Prostate gland (tissue), 2 donors: Measurements from ENCODE around the gene SRMS. TPM values are rescaled to one million over a fixed set of nuclear protein-coding genes. Genes with fewer than 3 reads are reported as not detected.

Experiments used
- DNase-seq: peaks from one replicate; pipeline ENCODE4 v3.0.0-alpha.2; 2019; ENCODE audit warnings: low spot score
- H3K27ac ChIP-seq, 2 donors: fragments of 200-600 bp; sonication (generic); 2 replicates each; pipeline ENCODE4 v1.5.1; 2017 to 2019
- H3K27me3 ChIP-seq: fragments of 200-600 bp; sonication (generic); replicated peaks from 2 replicates; pipeline ENCODE4 v1.5.1; 2019; ENCODE audit not compliant: insufficient read depth
- H3K36me3 ChIP-seq, 2 donors: fragments of 200-600 bp; sonication (generic); 1 replicate in 1 of 2; 2 replicates in 1 of 2; pipeline versions ENCODE4 v1.5.1 to v1.8.1; 2017 to 2019
- H3K4me1 ChIP-seq: fragments of 200-600 bp; sonication (generic); replicated peaks from 2 replicates; pipeline ENCODE4 v1.5.1; 2019
- H3K4me3 ChIP-seq, 2 donors: fragments of 200-600 bp; sonication (generic); 2 replicates each; pipeline ENCODE4 v1.5.1; 2017 to 2019
- H3K9me3 ChIP-seq: fragments of 200-600 bp; sonication (generic); 2 replicates; pipeline ENCODE4 v1.5.1; 2017
- CTCF ChIP-seq, 4 experiments: fragments of 200-600 bp in 2 of 4; fragments of 450-650 bp in 2 of 4; sonication (generic) in 2 of 4; IDR thresholded peaks; 1 replicate in 3 of 4; 2 replicates in 1 of 4; pipeline ENCODE4 v1.5.1; 2016 to 2019; ENCODE audit warnings: antibody characterized with exemption in 4 of 4, mild to moderate bottlenecking in 2 of 4, moderate library complexity in 2 of 4
- POLR2A ChIP-seq: fragments of 450-650 bp; IDR thresholded peaks from one replicate; pipeline ENCODE4 v1.6.1; 2016; ENCODE audit warnings: antibody characterized with exemption, mild to moderate bottlenecking
- POLR2AphosphoS5 ChIP-seq: sonication (generic); formaldehyde crosslinking; IDR thresholded peaks from one replicate; pipeline ENCODE4 v1.6.1; 2017; ENCODE audit warnings: antibody characterized with exemption
- WGBS: methylation state at CpG from one replicate; pipeline ENCODE4 v1.1.5; 2018; 5-methylcytosine and 5-hydroxymethylcytosine counted together
- intact Hi-C: fragments of 100-400 bp; cut with DNase I; formaldehyde crosslinking; loops from one replicate; pipeline ENCODE4 v1.14.2; 2022
- total RNA-seq, 2 donors: library from RNA; depleted of rRNA; stranded (reverse); fragments of >200 nt; gene quantifications; one replicate each; pipeline ENCODE4 v1.1.0, GENCODE V29; 2016

The SRMS gene
- total RNA-seq, 2 donors from 2014 or later, result 0.34 to 1.6 TPM

- peak overlapping the region; percentile 80 to 82 for H3K27ac ChIP-seq
- H3K9me3 ChIP-seq, result no peaks in the 10 kb centered on the region
- intact Hi-C loops, result no loop called here
- no peaks in the 10 kb centered on the region for H3K36me3 ChIP-seq
- peaks cover 3% of the 10 kb centered on the region for H3K4me1 ChIP-seq
- TF ChIP-seq POLR2AphosphoS5 (no peak), CTCF (IDR thresholded peaks at IDR 0.05) (no peak), POLR2A (no peak)
- no peak overlapping the region for H3K4me3 ChIP-seq
- DNase-seq, result no peak
- 61% methylated on average over 28 of the region's 28 CpGs for WGBS
- no peaks in the 10 kb centered on the region for H3K27me3 ChIP-seq
Observed at GRCh38 chr20:63574829-63575743, 27.5 kb upstream of the SRMS start.

GRCh38 chr20:63574156-63574828 is 26.7 kb upstream of the SRMS start, which contains the start of gene HELZ2:
TSS of gene HELZ2 (minus strand) at chr20:63574239. CDS start at chr20:63572385, 1,854 bp downstream.
- Histone ChIP-seq H3K36me3 (no peaks in the 10 kb centered on the region), H3K4me3 (peak within 1 kb of the TSS; percentile 77 to 89), H3K9me3 (no peaks in the 10 kb centered on the region), H3K27ac (peak within 1 kb of the TSS; percentile 80 to 82), H3K27me3 (no peaks in the 10 kb centered on the region), H3K4me1 (peaks cover 3% of the 10 kb centered on the region)
- intact Hi-C loops, result no loop called here
- TF ChIP-seq POLR2A, result peak; percentile 44
- TF ChIP-seq POLR2AphosphoS5, result peak; percentile 48
- TF ChIP-seq CTCF (IDR thresholded peaks at IDR 0.05), result no peak
- 21% methylated on average over 11 of the region's 40 CpGs for WGBS
- peak; percentile 72 for DNase-seq

- Histone ChIP-seq H3K27ac (peak overlapping the region; percentile 80 to 82), H3K9me3 (no peaks in the 10 kb centered on the region), H3K4me3 (peak overlapping the region; percentile 77 to 89), H3K36me3 (no peaks in the 10 kb centered on the region), H3K4me1 (peaks cover 3% of the 10 kb centered on the region), H3K27me3 (no peaks in the 10 kb centered on the region)
- intact Hi-C loops, result no loop called here
- DNase-seq, result no peak
- TF ChIP-seq POLR2AphosphoS5, result no peak
- TF ChIP-seq POLR2A, result no peak
- no peak for TF ChIP-seq CTCF (IDR thresholded peaks at IDR 0.05)
- under 1% methylated on average over 15 of the region's 24 CpGs for WGBS
Observed at GRCh38 chr20:63573647-63574131, 26.1 kb upstream of the SRMS start.

- 81% methylated on average over 25 of the region's 34 CpGs for WGBS
- DNase-seq, result no peak
- Histone ChIP-seq H3K36me3 (no peaks in the 10 kb centered on the region), H3K4me3 (peak overlapping the region; percentile 77 to 89), H3K27ac (peak overlapping the region in 1 of 2 donors; percentile 80), H3K9me3 (no peaks in the 10 kb centered on the region), H3K27me3 (no peaks in the 10 kb centered on the region), H3K4me1 (peaks cover 3% of the 10 kb centered on the region)
- TF ChIP-seq CTCF (IDR thresholded peaks at IDR 0.05), result no peak
- no peak for TF ChIP-seq POLR2A
- no peak for TF ChIP-seq POLR2AphosphoS5
- intact Hi-C loops, result no loop called here
Observed at GRCh38 chr20:63572788-63573646, 25.5 kb upstream of the SRMS start.
